ENCODE data around the gene AJUBA.
"Not testable (repeated sequence)": the region's sequence is repeated elsewhere in the genome, so short reads cannot be mapped to it uniquely, and the experiment has no call there.

Gene AJUBA

GRCh38 chr14:22982477-22983245 is at the start of gene AJUBA:
Gene AJUBA, minus strand, starts transcription at chr14:22982551. Its CDS starts 285 bp downstream, at chr14:22982266.
- peak; percentile 53 for DNase-seq (ENCODE audit: low read depth)

GRCh38 chr14:23030936-23031335 is 48.6 kb upstream of the AJUBA start:
- no peak for DNase-seq (ENCODE audit: low read depth)

- no peak for DNase-seq (ENCODE audit: low read depth)
These were observed 46.4 kb upstream of the AJUBA start for GRCh38 chr14:23028799-23029198.

GRCh38 chr14:23025151-23025814 is 42.9 kb upstream of the AJUBA start:
- no peak for DNase-seq (ENCODE audit: low read depth)

- DNase-seq (ENCODE audit: low read depth): no peak
These were observed 42.3 kb upstream of the AJUBA start for GRCh38 chr14:23024612-23025075.

- DNase-seq (ENCODE audit: low read depth): no peak
These were observed 41.4 kb upstream of the AJUBA start for GRCh38 chr14:23023795-23024152.

GRCh38 chr14:23023022-23023794 is 40.9 kb upstream of the AJUBA start:
- DNase-seq (ENCODE audit: low read depth): no peak

- DNase-seq (ENCODE audit: low read depth): no peak
These were observed 39.6 kb upstream of the AJUBA start for GRCh38 chr14:23021889-23022442.

- no peak for DNase-seq (ENCODE audit: low read depth)
These were observed 39.1 kb upstream of the AJUBA start for GRCh38 chr14:23021434-23021833.

GRCh38 chr14:23020143-23021128 is 38.1 kb upstream of the AJUBA start:
- no peak for DNase-seq (ENCODE audit: low read depth)

GRCh38 chr14:23018107-23018506 is 35.8 kb upstream of the AJUBA start:
- DNase-seq (ENCODE audit: low read depth): no peak

GRCh38 chr14:23017091-23017490 is 34.7 kb upstream of the AJUBA start:
- no peak for DNase-seq (ENCODE audit: low read depth)

- no peak for DNase-seq (ENCODE audit: low read depth)
These were observed 33.3 kb upstream of the AJUBA start for GRCh38 chr14:23015618-23016017.

- not testable (repeated sequence) for DNase-seq (ENCODE audit: low read depth)
These were observed 31.4 kb upstream of the AJUBA start for GRCh38 chr14:23013749-23014054.

GRCh38 chr14:23013054-23013748 is 30.9 kb upstream of the AJUBA start:
- no peak for DNase-seq (ENCODE audit: low read depth)

- DNase-seq (ENCODE audit: low read depth): peak; percentile 65
These were observed 27.8 kb upstream of the AJUBA start, which contains the start of gene C14orf93 for GRCh38 chr14:23009939-23010726. Gene C14orf93, minus strand, starts transcription at chr14:23010143. Its CDS starts 11,120 bp downstream, at chr14:22999023.

GRCh38 chr14:23009483-23009938 is 27.2 kb upstream of the AJUBA start:
- DNase-seq (ENCODE audit: low read depth): no peak

- no peak for DNase-seq (ENCODE audit: low read depth)
These were observed 26.5 kb upstream of the AJUBA start for GRCh38 chr14:23008831-23009230.

- DNase-seq (ENCODE audit: low read depth): peak; percentile 95
These were observed 24.4 kb upstream of the AJUBA start for GRCh38 chr14:23006544-23007419.
